GM06990 (cell line): ENCODE measurements around the gene TPSD1.
A peak's percentile ranks its signal among the peaks of the same experiment; 100 is the strongest.

ENCODE experiments used
- DNase-seq: peaks from one replicate; pipeline ENCODE4 v3.0.0-alpha.2; 2011; ENCODE audit not compliant: insufficient read length; ENCODE audit errors: extremely low read depth
- H3K27me3 ChIP-seq: replicated peaks from 2 replicates; pipeline ENCODE4 v1.6.0; 2011; ENCODE audit warnings: low read length; ENCODE audit not compliant: control insufficient read depth, insufficient read depth
- H3K36me3 ChIP-seq: 2 replicates; pipeline ENCODE4 v1.5.1; 2011; ENCODE audit warnings: low read length; ENCODE audit not compliant: control insufficient read depth, insufficient read depth
- H3K4me3 ChIP-seq: replicated peaks from 2 replicates; pipeline ENCODE4 v1.5.1; 2011; ENCODE audit warnings: low read depth, mild to moderate bottlenecking, control low read depth, low read length
- CTCF ChIP-seq: IDR thresholded peaks from 2 replicates; pipeline ENCODE4 v1.5.1; 2011; ENCODE audit warnings: low read length, control low read depth, mild to moderate bottlenecking, inconsistent platforms; ENCODE audit not compliant: insufficient read depth, poor library complexity, severe bottlenecking

The TPSD1 gene

GRCh38 chr16:1297018-1297696 is 41.3 kb downstream of the TPSD1 start:
- H3K27me3 ChIP-seq = no peaks in the 10 kb centered on the region
- no peak overlapping the region for H3K4me3 ChIP-seq
- TF ChIP-seq CTCF = no peak
- no peak for DNase-seq
- H3K36me3 ChIP-seq = no peaks in the 10 kb centered on the region

GRCh38 chr16:1298406-1298805 is 42.5 kb downstream of the TPSD1 start:
- Histone ChIP-seq H3K4me3 (no peak overlapping the region), H3K36me3 (no peaks in the 10 kb centered on the region), H3K27me3 (no peaks in the 10 kb centered on the region)
- TF ChIP-seq CTCF = no peak
- DNase-seq = no peak

GRCh38 chr16:1299012-1299867 is 43.4 kb downstream of the TPSD1 start:
- no peak for DNase-seq
- H3K4me3 ChIP-seq = no peak overlapping the region
- no peaks in the 10 kb centered on the region for H3K27me3 ChIP-seq
- TF ChIP-seq CTCF = no peak
- H3K36me3 ChIP-seq = no peaks in the 10 kb centered on the region

GRCh38 chr16:1299868-1300203 is 44.0 kb downstream of the TPSD1 start:
- TF ChIP-seq CTCF = no peak
- H3K27me3 ChIP-seq = no peaks in the 10 kb centered on the region
- DNase-seq = no peak
- H3K4me3 ChIP-seq = no peak overlapping the region
- no peaks in the 10 kb centered on the region for H3K36me3 ChIP-seq

GRCh38 chr16:1300664-1301476 is 45.0 kb downstream of the TPSD1 start:
- Histone ChIP-seq H3K36me3 (no peaks in the 10 kb centered on the region), H3K4me3 (no peak overlapping the region; the same call in 1 of the 2 replicates), H3K27me3 (no peaks in the 10 kb centered on the region)
- peak; percentile 99 for TF ChIP-seq CTCF
- DNase-seq = peak; percentile 73
